Upper lobe of left lung (tissue), 6 donors: Measurements from ENCODE around the gene PHLDA3. TPM values are rescaled to one million over a fixed set of nuclear protein-coding genes. Genes with fewer than 3 reads are reported as not detected.

Experiments used
- ATAC-seq, 2 donors: fragments of 200-7000 bp; cut with Tn5 transposase; one replicate each; pipeline ENCODE4 v1.9.1; 2022; ENCODE audit warnings: mild to moderate bottlenecking in 2 of 2, moderate library complexity in 2 of 2; ENCODE audit not compliant: low FRiP score in 2 of 2
- DNase-seq, 2 donors: peaks; one replicate each; pipeline ENCODE4 v3.0.0-alpha.2; 2019 to 2020
- H3K27ac ChIP-seq, 4 donors: fragments of 200-600 bp; sonication (generic); one replicate each; pipeline ENCODE4 v1.5.1; 2016 to 2019
- H3K27me3 ChIP-seq, 4 donors: fragments of 200-600 bp; sonication (generic); one replicate each; pipeline ENCODE4 v1.5.1; 2017 to 2019
- H3K36me3 ChIP-seq, 4 donors: fragments of 200-600 bp; sonication (generic); one replicate each; pipeline ENCODE4 v1.5.1; 2016 to 2019
- H3K4me1 ChIP-seq, 4 donors: fragments of 200-600 bp; sonication (generic); one replicate each; pipeline ENCODE4 v1.5.1; 2018 to 2019
- H3K4me3 ChIP-seq, 4 donors: fragments of 200-600 bp; sonication (generic); one replicate each; pipeline ENCODE4 v1.5.1; 2017 to 2019; ENCODE audit warnings: mild to moderate bottlenecking in 2 of 4, moderate library complexity in 1 of 4
- H3K9me3 ChIP-seq, 4 donors: fragments of 200-600 bp; sonication (generic); one replicate each; pipeline ENCODE4 v1.5.1; 2018 to 2019
- EP300 ChIP-seq, 4 donors: sonication (generic); formaldehyde crosslinking; IDR thresholded peaks; one replicate each; pipeline ENCODE4 v1.5.1; 2017; ENCODE audit warnings: antibody characterized with exemption in 4 of 4, control low read depth in 2 of 4
- POLR2A ChIP-seq, 4 donors: fragments of 450-650 bp; IDR thresholded peaks; one replicate each; pipeline ENCODE4 v1.5.1; 2016 to 2017; ENCODE audit warnings: antibody characterized with exemption in 4 of 4, mild to moderate bottlenecking in 2 of 4
- POLR2AphosphoS5 ChIP-seq, 2 donors: sonication (generic); formaldehyde crosslinking; IDR thresholded peaks; one replicate each; pipeline ENCODE4 v1.5.1; 2017; ENCODE audit warnings: antibody characterized with exemption in 2 of 2
- WGBS, 2 donors: methylation state at CpG; one replicate each; pipeline ENCODE4 v1.1.5; 2017 to 2018; 5-methylcytosine and 5-hydroxymethylcytosine counted together
- total RNA-seq, 6 donors: library from RNA; depleted of rRNA in 4 of 6; stranded (reverse); fragments of >200 nt in 4 of 6; gene quantifications; one replicate each; pipeline versions ENCODE4 v1.1.0 to v1.2.1, GENCODE V29; 2016 to 2021
- TF ChIP-seq, protein P1 (sequence below), 6 experiments: fragments of 450-650 bp in 4 of 6; fragments of 200-600 bp in 2 of 6; sonication (generic) in 2 of 6; IDR thresholded peaks; one replicate each; pipeline ENCODE4 v1.5.1; 2016 to 2019; ENCODE audit warnings: antibody characterized with exemption in 6 of 6
- donor health status: DM: no; HTN: no; CAD: no; lungs with moderate emphysema.
- donor health status: DM: no; HTN: yes; CAD: no; lungs with severe emphysema.

PHLDA3 gene
- total RNA-seq, 6 donors from 2014 or later, result 45.1 to 211 (median 88.1) TPM

DNA sequence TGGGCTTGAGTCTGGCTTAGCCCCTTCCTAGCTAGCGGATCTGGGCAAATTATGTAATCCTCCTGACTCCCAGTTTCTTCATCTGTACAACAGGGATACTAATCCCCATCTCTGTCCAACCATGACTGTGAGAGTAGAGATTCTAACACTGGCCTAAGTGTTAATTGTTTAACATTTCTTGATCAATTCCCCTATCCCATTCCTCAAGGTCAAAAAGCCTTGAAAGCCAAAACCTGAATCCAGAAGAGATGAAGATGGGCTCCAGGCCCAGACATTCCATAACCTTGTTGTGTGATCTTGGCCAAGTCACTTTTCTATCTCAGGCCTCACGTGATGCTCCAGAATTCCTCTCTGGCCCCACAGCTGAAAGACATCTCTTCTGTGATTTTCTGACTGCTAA is 18.8 kb upstream of the PHLDA3 start:
- TF ChIP-seq EP300 (IDR thresholded peaks at IDR 0.05), result no peak
- no peak for TF ChIP-seq POLR2A (IDR thresholded peaks at IDR 0.05)
- TF ChIP-seq, protein P1, sequence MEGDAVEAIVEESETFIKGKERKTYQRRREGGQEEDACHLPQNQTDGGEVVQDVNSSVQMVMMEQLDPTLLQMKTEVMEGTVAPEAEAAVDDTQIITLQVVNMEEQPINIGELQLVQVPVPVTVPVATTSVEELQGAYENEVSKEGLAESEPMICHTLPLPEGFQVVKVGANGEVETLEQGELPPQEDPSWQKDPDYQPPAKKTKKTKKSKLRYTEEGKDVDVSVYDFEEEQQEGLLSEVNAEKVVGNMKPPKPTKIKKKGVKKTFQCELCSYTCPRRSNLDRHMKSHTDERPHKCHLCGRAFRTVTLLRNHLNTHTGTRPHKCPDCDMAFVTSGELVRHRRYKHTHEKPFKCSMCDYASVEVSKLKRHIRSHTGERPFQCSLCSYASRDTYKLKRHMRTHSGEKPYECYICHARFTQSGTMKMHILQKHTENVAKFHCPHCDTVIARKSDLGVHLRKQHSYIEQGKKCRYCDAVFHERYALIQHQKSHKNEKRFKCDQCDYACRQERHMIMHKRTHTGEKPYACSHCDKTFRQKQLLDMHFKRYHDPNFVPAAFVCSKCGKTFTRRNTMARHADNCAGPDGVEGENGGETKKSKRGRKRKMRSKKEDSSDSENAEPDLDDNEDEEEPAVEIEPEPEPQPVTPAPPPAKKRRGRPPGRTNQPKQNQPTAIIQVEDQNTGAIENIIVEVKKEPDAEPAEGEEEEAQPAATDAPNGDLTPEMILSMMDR (IDR thresholded peaks at IDR 0.05), result no peak
- no peak for TF ChIP-seq POLR2AphosphoS5 (IDR thresholded peaks at IDR 0.05)
- Histone ChIP-seq H3K9me3 (no peaks in the 10 kb centered on the region), H3K27ac (peak overlapping the region in 1 of 4 donors; percentile 45), H3K36me3 (peaks cover 3 to 79% (median 43%) of the 10 kb centered on the region in 4 donors), H3K27me3 (no peaks in the 10 kb centered on the region), H3K4me3 (no peak overlapping the region), H3K4me1 (peaks cover 50 to 60% (median 53%) of the 10 kb centered on the region in 4 donors)
- no peak for DNase-seq
- 78 to 82% methylated on average over 2 of the region's 2 CpGs for WGBS, 2 donors
- ATAC-seq, result no peak

GRCh38 chr1:201486187-201486586 is 17.2 kb upstream of the PHLDA3 start:
- ATAC-seq (no peak), DNase-seq (no peak)
- H3K9me3 ChIP-seq, result no peaks in the 10 kb centered on the region
- 33 to 35% methylated on average over 3 of the region's 3 CpGs for WGBS, 2 donors
- H3K4me1 ChIP-seq, result peaks cover 48 to 62% (median 50%) of the 10 kb centered on the region in 4 donors
- no peak overlapping the region for H3K4me3 ChIP-seq
- no peaks in the 10 kb centered on the region for H3K27me3 ChIP-seq
- peaks cover 3 to 72% (median 39%) of the 10 kb centered on the region in 4 donors for H3K36me3 ChIP-seq
- TF ChIP-seq POLR2A (IDR thresholded peaks at IDR 0.05), result no peak
- TF ChIP-seq POLR2AphosphoS5 (IDR thresholded peaks at IDR 0.05), result peak in 1 of 2 donors; percentile 21
- peak overlapping the region in 3 of 4 donors; percentile 13 to 60 (median 45) for H3K27ac ChIP-seq

- 88% methylated on average over 3 to 4 of the region's 4 CpGs for WGBS, 2 donors
These were observed 16.3 kb upstream of the PHLDA3 start for GRCh38 chr1:201485184-201485774.

DNA sequence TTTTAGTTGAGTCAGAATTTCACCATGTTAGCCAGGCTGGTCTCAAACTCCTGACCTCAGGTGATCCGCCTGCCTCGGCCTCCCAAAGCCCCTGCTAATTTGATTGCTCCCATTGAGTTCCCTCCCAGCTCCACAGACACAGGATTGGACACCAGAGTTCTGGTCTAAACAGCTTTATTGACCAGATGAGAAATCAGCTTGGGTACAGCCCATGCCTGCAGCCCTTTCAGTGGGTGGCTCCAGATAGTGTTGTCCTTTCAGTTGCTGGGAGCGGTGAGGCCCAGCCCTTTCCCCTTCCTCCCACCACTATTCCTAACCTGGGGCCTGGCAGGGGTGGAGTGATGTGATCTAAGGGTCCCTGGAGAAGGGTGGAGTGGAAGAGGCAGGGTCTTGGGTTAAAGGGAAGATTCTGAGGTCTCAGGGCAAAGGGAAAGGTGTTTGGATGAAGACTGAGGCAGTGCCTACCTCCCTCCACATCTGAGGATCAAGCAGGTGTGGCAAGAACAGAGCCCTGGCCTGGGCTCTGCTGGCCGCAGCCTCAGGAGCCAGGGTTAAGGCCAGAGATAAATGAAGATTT is 14.5 kb upstream of the PHLDA3 start:
- H3K27me3 ChIP-seq, result no peaks in the 10 kb centered on the region
- H3K4me1 ChIP-seq, result peaks cover 33 to 48% (median 36%) of the 10 kb centered on the region in 4 donors
- no peak for DNase-seq
- H3K4me3 ChIP-seq, result no peak overlapping the region
- H3K27ac ChIP-seq, result peak overlapping the region in 2 of 4 donors; percentile 45 to 83
- H3K36me3 ChIP-seq, result peaks cover 3 to 52% (median 34%) of the 10 kb centered on the region in 4 donors
- 92 to 94% methylated on average over 4 of the region's 4 CpGs for WGBS, 2 donors
- no peak for TF ChIP-seq POLR2A (IDR thresholded peaks at IDR 0.05)
- TF ChIP-seq, protein P1 (IDR thresholded peaks at IDR 0.05), result no peak
- no peak for TF ChIP-seq EP300 (IDR thresholded peaks at IDR 0.05)
- no peak for TF ChIP-seq POLR2AphosphoS5 (IDR thresholded peaks at IDR 0.05)
- no peaks in the 10 kb centered on the region for H3K9me3 ChIP-seq
- ATAC-seq, result no peak

More at GRCh38 chr1:201485184-201485774, 16.3 kb upstream of the PHLDA3 start:
- peaks cover 3 to 66% (median 37%) of the 10 kb centered on the region in 4 donors for H3K36me3 ChIP-seq
- DNase-seq (no peak), ATAC-seq (no peak)
- TF ChIP-seq, protein P1 (IDR thresholded peaks at IDR 0.05), result no peak
- no peak for TF ChIP-seq EP300 (IDR thresholded peaks at IDR 0.05)
- no peak for TF ChIP-seq POLR2A (IDR thresholded peaks at IDR 0.05)
- no peak for TF ChIP-seq POLR2AphosphoS5 (IDR thresholded peaks at IDR 0.05)
- H3K4me1 ChIP-seq, result peaks cover 48 to 62% (median 49%) of the 10 kb centered on the region in 4 donors
- no peaks in the 10 kb centered on the region for H3K27me3 ChIP-seq
- no peak overlapping the region for H3K4me3 ChIP-seq
- peak overlapping the region in 3 of 4 donors; percentile 13 to 60 (median 45) for H3K27ac ChIP-seq
- H3K9me3 ChIP-seq, result no peaks in the 10 kb centered on the region

DNA sequence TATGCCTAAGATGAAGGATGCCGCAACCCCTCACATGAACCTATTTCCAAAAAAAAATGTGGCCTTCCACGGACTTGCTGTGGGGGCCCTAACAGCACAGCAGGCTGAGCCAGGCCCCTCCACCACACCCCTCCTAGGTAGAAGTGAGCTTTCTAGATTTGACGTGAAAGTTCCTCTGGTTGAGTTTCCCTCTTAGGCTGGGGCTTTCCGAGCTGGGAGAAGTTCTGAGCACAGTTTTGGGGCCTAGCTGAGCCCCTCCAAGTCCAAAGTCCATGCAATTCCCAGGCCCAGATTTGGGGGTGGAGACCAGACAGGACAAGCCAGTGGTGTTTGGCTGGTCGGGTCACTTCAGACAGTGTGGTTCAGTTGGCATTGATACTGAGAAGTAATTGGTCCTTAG is 13.8 kb upstream of the PHLDA3 start:
- H3K36me3 ChIP-seq, result peaks cover 3 to 45% (median 31%) of the 10 kb centered on the region in 4 donors
- H3K9me3 ChIP-seq, result no peaks in the 10 kb centered on the region
- peaks cover 32 to 47% (median 34%) of the 10 kb centered on the region in 4 donors for H3K4me1 ChIP-seq
- 75 to 84% methylated on average over 4 to 5 of the region's 5 CpGs for whole genome bisulfite sequencing, 2 donors
- TF ChIP-seq, protein P1 (IDR thresholded peaks at IDR 0.05), result no peak
- TF ChIP-seq POLR2A (IDR thresholded peaks at IDR 0.05), result no peak
- TF ChIP-seq POLR2AphosphoS5 (IDR thresholded peaks at IDR 0.05), result no peak
- no peak for TF ChIP-seq EP300 (IDR thresholded peaks at IDR 0.05)
- no peak overlapping the region for H3K4me3 ChIP-seq
- DNase-seq (no peak), ATAC-seq (no peak)
- no peaks in the 10 kb centered on the region for H3K27me3 ChIP-seq
- peak overlapping the region in 2 of 4 donors; percentile 13 to 83 for H3K27ac ChIP-seq
